ENCODE measurements around the gene SUCLG2. TPM values are rescaled to one million over a fixed set of nuclear protein-coding genes. Genes with fewer than 3 reads are reported as not detected.

SUCLG2 gene
- total RNA-seq, 1 donor from 2014 or later: 44.6 TPM

DNA sequence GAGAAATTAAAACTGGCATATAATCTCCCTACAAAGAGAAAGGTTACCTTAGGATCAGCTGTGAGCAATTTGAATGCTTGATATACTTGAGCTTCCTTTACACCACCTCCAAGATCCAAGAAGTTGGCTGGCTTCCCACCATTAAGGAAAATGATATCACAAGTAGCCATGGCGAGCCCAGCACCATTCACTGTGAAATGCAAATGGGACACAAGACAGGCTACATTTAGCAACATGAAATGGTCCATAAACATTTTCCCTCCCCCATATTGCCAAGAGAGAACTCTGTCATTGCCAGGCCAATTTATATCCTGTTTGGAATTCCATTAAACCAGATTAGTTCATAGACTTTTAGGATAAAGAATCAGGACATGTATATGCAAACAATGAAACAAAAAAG, 158.7 kb downstream of the SUCLG2 start:
- no peak overlapping the region for H3K4me3 ChIP-seq (ENCODE audit: low read depth, low read length)
- TF ChIP-seq CTCF (conservative IDR thresholded peaks at IDR 0.05; ENCODE audit: low read depth, low read length): no peak
- DNase-seq (ENCODE audit: low read depth): no peak

DNA sequence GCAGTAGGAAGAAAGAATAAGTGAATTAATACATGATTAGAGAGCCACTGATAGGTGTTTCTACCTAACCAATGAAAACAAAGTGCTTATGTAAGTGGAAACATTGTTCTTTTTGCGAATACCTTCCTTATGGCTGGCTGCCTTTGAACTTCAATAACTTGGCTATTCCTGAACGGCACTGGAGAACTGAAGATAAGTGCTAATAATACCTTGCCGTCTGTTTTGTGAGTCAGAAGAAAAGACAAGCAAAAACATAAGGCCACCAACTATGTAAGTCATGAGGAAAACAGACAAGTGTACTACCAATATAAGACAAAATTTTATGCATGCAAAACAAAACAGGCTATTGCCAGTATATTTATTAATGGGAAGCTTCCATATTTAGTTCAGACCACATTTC, 160.6 kb downstream of the SUCLG2 start:
- DNase-seq (ENCODE audit: low read depth): no peak
- no peak for TF ChIP-seq CTCF (conservative IDR thresholded peaks at IDR 0.05; ENCODE audit: low read depth, low read length)

GRCh38 chr3:67490658-67491057, 163.8 kb downstream of the SUCLG2 start:
- TF ChIP-seq CTCF (conservative IDR thresholded peaks at IDR 0.05; ENCODE audit: low read depth, low read length): no peak
- H3K4me3 ChIP-seq (ENCODE audit: low read depth, low read length): no peak overlapping the region

More for the DNA sequence above, 160.6 kb downstream of the SUCLG2 start:
- no peak overlapping the region for H3K4me3 ChIP-seq (ENCODE audit: low read depth, low read length)

DNA sequence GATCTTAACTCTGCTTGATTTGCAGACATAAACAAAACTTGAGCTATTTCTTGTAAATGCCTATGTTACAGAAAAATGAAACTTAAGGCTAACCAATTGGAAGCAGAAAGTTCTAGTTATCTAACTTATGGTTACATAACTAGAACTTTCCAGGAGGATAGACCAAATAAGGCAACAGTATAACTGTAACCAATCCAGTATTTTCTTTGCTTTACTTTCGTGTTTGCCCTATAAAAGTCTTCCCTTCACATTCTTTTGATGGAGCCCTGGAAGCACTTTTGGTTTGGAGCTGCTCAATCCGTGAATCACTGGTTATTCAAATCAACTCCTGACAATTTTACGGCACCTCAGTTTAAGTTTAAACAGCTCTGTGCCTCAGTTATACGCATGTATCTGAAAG, 164.6 kb downstream of the SUCLG2 start:
- H3K4me3 ChIP-seq (ENCODE audit: low read depth, low read length): no peak overlapping the region
- DNase-seq (ENCODE audit: low read depth): no peak
- no peak for TF ChIP-seq CTCF (conservative IDR thresholded peaks at IDR 0.05; ENCODE audit: low read depth, low read length)

More at GRCh38 chr3:67490658-67491057, 163.8 kb downstream of the SUCLG2 start:
- DNase-seq (ENCODE audit: low read depth): no peak

GRCh38 chr3:67487564-67488114, 166.8 kb downstream of the SUCLG2 start:
- no peak overlapping the region for H3K4me3 ChIP-seq (ENCODE audit: low read depth, low read length)
- DNase-seq (ENCODE audit: low read depth): no peak
- no peak for TF ChIP-seq CTCF (conservative IDR thresholded peaks at IDR 0.05; ENCODE audit: low read depth, low read length)

- no peak for DNase-seq (ENCODE audit: low read depth)
- no peak for TF ChIP-seq CTCF (conservative IDR thresholded peaks at IDR 0.05; ENCODE audit: low read depth, low read length)
- H3K4me3 ChIP-seq (ENCODE audit: low read depth, low read length): no peak overlapping the region
These were observed 167.5 kb downstream of the SUCLG2 start for GRCh38 chr3:67486883-67487282.

GRCh38 chr3:67484085-67484484, 170.3 kb downstream of the SUCLG2 start:
- DNase-seq (ENCODE audit: low read depth): no peak
- TF ChIP-seq CTCF (conservative IDR thresholded peaks at IDR 0.05; ENCODE audit: low read depth, low read length): no peak
- no peak overlapping the region for H3K4me3 ChIP-seq (ENCODE audit: low read depth, low read length)
